H1 (cell line): Measurements from ENCODE around the gene AMOTL2. TPM values are rescaled to one million over a fixed set of nuclear protein-coding genes. Genes with fewer than 3 reads are reported as not detected.

ENCODE experiments used
- EZH2 ChIP-seq: fragments of 200-600 bp; sonication (generic); IDR thresholded peaks from 2 replicates; pipeline ENCODE4 v1.7.1; 2012; ENCODE audit warnings: low read depth, mild to moderate bottlenecking, moderate library complexity, low read length, inconsistent platforms; ENCODE audit not compliant: severe bottlenecking
- KDM1A ChIP-seq: fragments of 200-600, 300-600 bp; sonication (generic); IDR thresholded peaks from 2 replicates; pipeline ENCODE4 v1.7.1; 2016; ENCODE audit warnings: mild to moderate bottlenecking, low read length, borderline replicate concordance
- KDM4A ChIP-seq: IDR thresholded peaks from one replicate; pipeline ENCODE4 v1.7.1; 2012; ENCODE audit warnings: low read depth, mild to moderate bottlenecking, moderate library complexity, low read length, inconsistent platforms; ENCODE audit not compliant: severe bottlenecking
- POU5F1 ChIP-seq: IDR thresholded peaks from 2 replicates; pipeline ENCODE4 v1.6.1; 2011; ENCODE audit warnings: low read depth, mild to moderate bottlenecking, low read length, moderate library complexity
- RNF2 ChIP-seq: fragments of 200-900, 300-1000 bp; sonication (generic); IDR thresholded peaks from 2 replicates; pipeline ENCODE4 v1.7.1; 2016; ENCODE audit warnings: borderline replicate concordance, low read depth, mild to moderate bottlenecking, antibody characterized with exemption, low read length; ENCODE audit not compliant: poor library complexity, severe bottlenecking; ENCODE audit errors: missing control alignments
- TCF12 ChIP-seq: IDR thresholded peaks from 2 replicates; pipeline ENCODE4 v1.6.1; 2011; ENCODE audit warnings: low read depth, mild to moderate bottlenecking, low read length
- polyA plus RNA-seq, 7 experiments: library from polyadenylated mRNA; depleted of rRNA in 3 of 7; stranded (reverse) in 5 of 7; unstranded in 2 of 7; fragments of >200 nt in 5 of 7; fragments of 200-250 nt in 2 of 7; gene quantifications; 1 replicate in 5 of 7; 2 replicates in 1 of 7; 4 replicates in 1 of 7; pipeline versions ENCODE4 v1.2.1 to v1.2.3, GENCODE V29; 2011 to 2013; ENCODE audit warnings: missing spikeins in 2 of 7, mixed read lengths in 2 of 7
- total RNA-seq: library from RNA; stranded (reverse); fragmentation: NEBNext Ultra II Directional; extraction: Animal tissue kit (Norgen Biotek cat#: 25700); gene quantifications from 2 replicates; pipeline ENCODE4 v1.2.1, GENCODE V29; 2021

AMOTL2 gene
- total and polyA plus RNA-seq, 2 of the 8 experiments (the other 6 are each of a cell fraction or from before 2014, with no cell fraction given): 19.0 to 63.7 TPM

DNA sequence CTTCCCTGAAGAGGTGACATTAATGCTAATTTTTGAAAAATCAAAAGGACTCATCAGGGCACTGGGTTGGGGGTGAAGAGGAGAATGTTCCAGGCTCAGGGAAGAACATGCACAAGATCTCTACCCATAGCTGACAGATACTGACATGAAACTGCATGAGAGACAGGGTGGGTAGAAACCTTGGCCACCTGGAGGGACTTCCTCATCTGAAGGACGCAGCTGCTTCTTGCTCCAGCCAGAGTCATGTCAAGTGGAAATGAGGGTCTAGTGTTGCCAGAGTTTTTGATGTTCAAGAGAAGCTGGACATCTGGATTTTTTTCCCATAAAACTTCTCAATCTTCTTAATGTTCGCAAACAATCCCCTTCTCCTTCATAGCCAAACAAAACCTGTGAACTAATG lies 29.7 kb downstream of the AMOTL2 start (continued):
- no peak for TF ChIP-seq EZH2
- TF ChIP-seq TCF12: no peak
- no peak for TF ChIP-seq RNF2
- no peak for TF ChIP-seq KDM1A
- no peak for TF ChIP-seq POU5F1
- TF ChIP-seq KDM4A: no peak
